Upper lobe of left lung (tissue), 4 donors: Measurements from ENCODE around the gene CC2D2B.

ENCODE experiments used
- CTCF ChIP-seq, 6 experiments: fragments of 450-650 bp in 4 of 6; fragments of 200-600 bp in 2 of 6; sonication (generic) in 2 of 6; IDR thresholded peaks; one replicate each; pipeline ENCODE4 v1.5.1; 2016 to 2019; ENCODE audit warnings: antibody characterized with exemption in 6 of 6
- POLR2A ChIP-seq, 4 donors: fragments of 450-650 bp; IDR thresholded peaks; one replicate each; pipeline ENCODE4 v1.5.1; 2016 to 2017; ENCODE audit warnings: antibody characterized with exemption in 4 of 4, mild to moderate bottlenecking in 2 of 4

GRCh38 chr10:95909561-95909960 is 1.8 kb downstream of the CC2D2B start:
- TF ChIP-seq CTCF (IDR thresholded peaks at IDR 0.05) (no peak), POLR2A (IDR thresholded peaks at IDR 0.05) (no peak)
